GM12801 (cell line): ENCODE data around the gene KRT6A.

Experiments used
- TF ChIP-seq, protein P1 (sequence below): IDR thresholded peaks from one replicate; pipeline ENCODE4 v1.5.1; 2011; ENCODE audit warnings: control low read depth; ENCODE audit not compliant: insufficient read length; ENCODE audit errors: extremely low read depth

The KRT6A gene

GRCh38 chr12:52518574-52519386, 25.7 kb upstream of the KRT6A start:
- TF ChIP-seq, protein P1, sequence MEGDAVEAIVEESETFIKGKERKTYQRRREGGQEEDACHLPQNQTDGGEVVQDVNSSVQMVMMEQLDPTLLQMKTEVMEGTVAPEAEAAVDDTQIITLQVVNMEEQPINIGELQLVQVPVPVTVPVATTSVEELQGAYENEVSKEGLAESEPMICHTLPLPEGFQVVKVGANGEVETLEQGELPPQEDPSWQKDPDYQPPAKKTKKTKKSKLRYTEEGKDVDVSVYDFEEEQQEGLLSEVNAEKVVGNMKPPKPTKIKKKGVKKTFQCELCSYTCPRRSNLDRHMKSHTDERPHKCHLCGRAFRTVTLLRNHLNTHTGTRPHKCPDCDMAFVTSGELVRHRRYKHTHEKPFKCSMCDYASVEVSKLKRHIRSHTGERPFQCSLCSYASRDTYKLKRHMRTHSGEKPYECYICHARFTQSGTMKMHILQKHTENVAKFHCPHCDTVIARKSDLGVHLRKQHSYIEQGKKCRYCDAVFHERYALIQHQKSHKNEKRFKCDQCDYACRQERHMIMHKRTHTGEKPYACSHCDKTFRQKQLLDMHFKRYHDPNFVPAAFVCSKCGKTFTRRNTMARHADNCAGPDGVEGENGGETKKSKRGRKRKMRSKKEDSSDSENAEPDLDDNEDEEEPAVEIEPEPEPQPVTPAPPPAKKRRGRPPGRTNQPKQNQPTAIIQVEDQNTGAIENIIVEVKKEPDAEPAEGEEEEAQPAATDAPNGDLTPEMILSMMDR: no peak

GRCh38 chr12:52517888-52518287, 24.8 kb upstream of the KRT6A start:
- TF ChIP-seq, protein P1: no peak

DNA sequence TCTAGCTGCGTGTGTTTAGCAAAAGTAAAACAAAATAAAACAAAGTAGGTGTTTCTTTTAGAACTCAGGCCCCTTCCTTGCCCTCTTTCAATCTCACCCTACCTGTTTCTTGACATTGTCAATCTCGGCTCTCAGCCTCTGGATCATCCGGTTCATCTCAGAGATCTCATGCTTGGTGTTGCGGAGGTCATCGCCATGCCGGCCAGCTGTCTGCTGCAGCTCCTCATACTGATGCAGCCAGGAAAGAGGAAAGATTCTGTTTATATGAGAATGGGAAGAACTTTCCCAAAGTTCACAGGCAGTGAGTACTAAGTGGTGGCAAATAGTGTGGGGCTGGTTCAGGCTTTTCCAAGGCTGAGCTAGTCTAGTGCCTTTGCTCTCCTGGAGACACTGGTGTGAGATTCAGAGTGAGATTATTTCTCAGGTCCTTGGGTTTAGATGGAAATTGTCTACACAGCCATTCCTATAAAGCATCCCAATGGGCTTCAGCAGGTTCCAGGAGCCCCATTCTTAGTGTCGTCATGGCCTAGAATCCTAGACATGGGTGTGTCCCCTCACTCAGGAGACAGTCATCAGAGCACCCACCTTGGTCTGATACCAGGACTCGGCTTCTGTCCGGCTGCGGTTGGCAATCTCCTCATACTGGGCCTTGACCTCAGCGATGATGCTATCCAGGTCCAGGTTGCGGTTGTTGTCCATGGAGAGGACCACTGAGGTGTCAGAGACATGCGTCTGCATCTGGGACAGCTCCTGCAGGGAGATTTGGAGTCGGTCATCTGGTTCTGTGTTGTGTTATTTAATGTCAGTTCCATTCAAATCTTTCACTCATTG, 24.2 kb upstream of the KRT6A start:
- TF ChIP-seq, protein P1: no peak

DNA sequence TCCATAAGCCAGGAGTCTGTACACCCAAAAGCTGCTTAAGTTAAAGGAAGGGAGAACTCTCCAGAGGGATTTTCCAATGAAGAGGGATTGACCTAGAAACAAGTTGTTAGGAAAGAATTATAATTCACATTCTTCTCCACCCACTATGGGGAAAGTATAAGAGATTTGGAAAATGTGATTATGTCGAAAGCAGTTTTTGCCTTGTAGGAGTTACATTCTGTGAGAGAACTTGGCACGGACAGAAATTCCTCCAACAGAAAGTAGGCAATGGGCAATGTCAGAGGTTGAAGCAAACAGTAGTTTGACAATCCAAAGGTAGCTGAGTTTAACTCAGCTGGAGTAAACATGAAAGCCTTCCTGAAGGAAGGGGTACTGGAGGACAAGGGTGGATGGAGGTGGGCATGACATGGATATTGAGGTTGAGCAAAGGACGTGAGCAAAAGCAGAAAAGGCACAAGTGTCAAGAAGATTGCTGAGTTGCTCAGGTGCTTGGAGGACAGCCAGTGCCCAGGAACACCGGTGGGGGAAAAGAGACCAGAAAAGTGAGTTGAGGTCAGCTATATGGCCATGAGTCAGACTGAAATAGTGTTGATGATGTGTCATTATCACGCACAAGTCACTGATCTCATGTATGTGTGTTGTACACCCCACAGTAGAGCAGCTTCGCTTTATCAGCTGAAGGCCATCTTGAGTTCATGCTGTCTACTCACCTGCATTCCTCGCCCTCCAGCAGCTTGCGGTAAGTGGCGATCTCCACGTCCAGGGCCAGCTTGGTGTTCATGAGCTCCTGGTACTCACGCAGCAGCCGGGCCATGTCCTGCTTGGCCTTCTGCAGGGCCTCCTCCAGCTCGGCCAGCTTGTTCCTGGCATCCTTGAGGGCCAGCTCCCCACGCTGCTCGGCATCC, 23.1 kb upstream of the KRT6A start:
- TF ChIP-seq, protein P1: no peak

GRCh38 chr12:52515319-52515646, 22.2 kb upstream of the KRT6A start:
- TF ChIP-seq, protein P1: no peak

- TF ChIP-seq, protein P1: no peak
Measured at GRCh38 chr12:52514471-52515318, 21.6 kb upstream of the KRT6A start.
